Parathyroid adenoma (tissue), 2 donors: Measurements from ENCODE around the gene ADGRG6.

Experiments used
- H2AFZ ChIP-seq: fragments of 300-600 bp; sonication (generic); one replicate; pipeline ENCODE4 v1.7.0; 2017; ENCODE audit warnings: antibody characterized with exemption, mild to moderate bottlenecking
- H3K27ac ChIP-seq: fragments of 300-600 bp; sonication (generic); one replicate; pipeline ENCODE4 v1.7.0; 2017
- H3K27me3 ChIP-seq: fragments of 300-600 bp; sonication (generic); one replicate; pipeline ENCODE4 v1.7.0; 2017; ENCODE audit warnings: low read length; ENCODE audit not compliant: control insufficient read depth, insufficient read depth
- H3K36me3 ChIP-seq: fragments of 300-600 bp; sonication (generic); one replicate; pipeline ENCODE4 v1.7.0; 2017; ENCODE audit warnings: low read length; ENCODE audit not compliant: control insufficient read depth, insufficient read depth
- H3K4me1 ChIP-seq: fragments of 300-600 bp; sonication (generic); one replicate; pipeline ENCODE4 v1.7.0; 2017; ENCODE audit warnings: control low read depth
- H3K4me2 ChIP-seq: fragments of 300-600 bp; sonication (generic); one replicate; pipeline ENCODE4 v1.7.0; 2017; ENCODE audit warnings: low read length
- H3K4me3 ChIP-seq: fragments of 300-600 bp; sonication (generic); one replicate; pipeline ENCODE4 v1.7.0; 2017; ENCODE audit warnings: low read depth, low read length
- H3K79me2 ChIP-seq: fragments of 300-600 bp; sonication (generic); one replicate; pipeline ENCODE4 v1.7.0; 2017; ENCODE audit warnings: control low read depth
- H3K9ac ChIP-seq: fragments of 300-600 bp; sonication (generic); one replicate; pipeline ENCODE4 v1.7.0; 2017; ENCODE audit warnings: mild to moderate bottlenecking
- H3K9me3 ChIP-seq: fragments of 300-600 bp; sonication (generic); one replicate; pipeline ENCODE4 v1.7.0; 2017; ENCODE audit warnings: low read length; ENCODE audit not compliant: control insufficient read depth
- TF ChIP-seq, protein P1 (sequence below): fragments of 300-600 bp; sonication (generic); IDR thresholded peaks from one replicate; pipeline ENCODE4 v1.7.0; 2017; ENCODE audit warnings: antibody characterized with exemption, mild to moderate bottlenecking
- donor health status: primary hyperparathyroidism.

Gene ADGRG6

GRCh38 chr6:142443532-142443931 lies 141.7 kb downstream of the ADGRG6 start:
- Histone ChIP-seq H3K36me3 (no peaks in the 10 kb centered on the region), H3K9me3 (no peaks in the 10 kb centered on the region), H3K79me2 (no peaks in the 10 kb centered on the region), H3K27ac (no peak overlapping the region), H2AFZ (no peak overlapping the region), H3K4me3 (no peak overlapping the region), H3K27me3 (no peaks in the 10 kb centered on the region), H3K4me2 (no peak overlapping the region), H3K4me1 (no peaks in the 10 kb centered on the region), H3K9ac (no peak overlapping the region)
- TF ChIP-seq, protein P1, sequence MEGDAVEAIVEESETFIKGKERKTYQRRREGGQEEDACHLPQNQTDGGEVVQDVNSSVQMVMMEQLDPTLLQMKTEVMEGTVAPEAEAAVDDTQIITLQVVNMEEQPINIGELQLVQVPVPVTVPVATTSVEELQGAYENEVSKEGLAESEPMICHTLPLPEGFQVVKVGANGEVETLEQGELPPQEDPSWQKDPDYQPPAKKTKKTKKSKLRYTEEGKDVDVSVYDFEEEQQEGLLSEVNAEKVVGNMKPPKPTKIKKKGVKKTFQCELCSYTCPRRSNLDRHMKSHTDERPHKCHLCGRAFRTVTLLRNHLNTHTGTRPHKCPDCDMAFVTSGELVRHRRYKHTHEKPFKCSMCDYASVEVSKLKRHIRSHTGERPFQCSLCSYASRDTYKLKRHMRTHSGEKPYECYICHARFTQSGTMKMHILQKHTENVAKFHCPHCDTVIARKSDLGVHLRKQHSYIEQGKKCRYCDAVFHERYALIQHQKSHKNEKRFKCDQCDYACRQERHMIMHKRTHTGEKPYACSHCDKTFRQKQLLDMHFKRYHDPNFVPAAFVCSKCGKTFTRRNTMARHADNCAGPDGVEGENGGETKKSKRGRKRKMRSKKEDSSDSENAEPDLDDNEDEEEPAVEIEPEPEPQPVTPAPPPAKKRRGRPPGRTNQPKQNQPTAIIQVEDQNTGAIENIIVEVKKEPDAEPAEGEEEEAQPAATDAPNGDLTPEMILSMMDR = no peak

- Histone ChIP-seq H3K9me3 (no peaks in the 10 kb centered on the region), H3K4me2 (no peak overlapping the region), H3K36me3 (no peaks in the 10 kb centered on the region), H3K79me2 (no peaks in the 10 kb centered on the region), H3K27me3 (no peaks in the 10 kb centered on the region), H3K4me3 (no peak overlapping the region), H3K27ac (no peak overlapping the region), H2AFZ (no peak overlapping the region), H3K9ac (no peak overlapping the region), H3K4me1 (no peaks in the 10 kb centered on the region)
- TF ChIP-seq, protein P1 = no peak
These were observed 142.6 kb downstream of the ADGRG6 start for GRCh38 chr6:142444376-142444775.

DNA sequence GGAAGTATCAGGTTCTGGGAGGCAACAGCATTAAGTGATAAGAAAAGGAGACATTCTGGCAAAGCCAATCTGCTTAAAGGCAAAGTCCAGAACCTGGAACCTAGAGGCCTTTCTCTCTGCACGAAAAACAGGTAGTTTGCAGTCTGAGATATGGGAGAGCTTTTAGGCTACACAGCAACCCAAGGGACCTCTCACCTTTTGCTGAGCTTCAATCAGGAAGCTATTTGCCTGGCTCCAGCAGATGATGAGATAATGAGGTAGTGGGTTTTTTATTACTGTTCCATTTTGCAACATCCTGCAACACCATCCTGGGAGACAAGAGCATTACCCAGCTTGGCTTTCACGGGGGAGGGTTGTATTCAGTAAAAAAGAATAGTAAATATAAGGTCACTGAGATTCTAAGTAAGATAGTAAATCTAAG lies 143.1 kb downstream of the ADGRG6 start:
- H3K79me2 ChIP-seq = no peaks in the 10 kb centered on the region
- H3K36me3 ChIP-seq = no peaks in the 10 kb centered on the region
- no peak overlapping the region for H3K4me3 ChIP-seq
- no peak overlapping the region for H2AFZ ChIP-seq
- no peak overlapping the region for H3K9ac ChIP-seq
- TF ChIP-seq, protein P1 = no peak
- H3K27ac ChIP-seq = no peak overlapping the region
- no peaks in the 10 kb centered on the region for H3K4me1 ChIP-seq
- no peaks in the 10 kb centered on the region for H3K27me3 ChIP-seq
- no peak overlapping the region for H3K4me2 ChIP-seq
- no peaks in the 10 kb centered on the region for H3K9me3 ChIP-seq

GRCh38 chr6:142446168-142446567 lies 144.4 kb downstream of the ADGRG6 start:
- Histone ChIP-seq H3K9ac (no peak overlapping the region), H3K4me1 (no peaks in the 10 kb centered on the region)
- TF ChIP-seq, protein P1 = no peak

GRCh38 chr6:142446576-142446975 lies 144.8 kb downstream of the ADGRG6 start:
- H3K27me3 ChIP-seq = no peaks in the 10 kb centered on the region
- H3K4me2 ChIP-seq = no peak overlapping the region
- H3K27ac ChIP-seq = no peak overlapping the region
- H3K4me1 ChIP-seq = no peaks in the 10 kb centered on the region
- no peak overlapping the region for H3K9ac ChIP-seq
- no peak overlapping the region for H3K4me3 ChIP-seq
- H2AFZ ChIP-seq = no peak overlapping the region
- TF ChIP-seq, protein P1 = no peak
- H3K79me2 ChIP-seq = no peaks in the 10 kb centered on the region
- no peaks in the 10 kb centered on the region for H3K36me3 ChIP-seq
- no peaks in the 10 kb centered on the region for H3K9me3 ChIP-seq

More at GRCh38 chr6:142446168-142446567, 144.4 kb downstream of the ADGRG6 start:
- no peaks in the 10 kb centered on the region for H3K27me3 ChIP-seq
- H3K4me3 ChIP-seq = no peak overlapping the region
- no peaks in the 10 kb centered on the region for H3K9me3 ChIP-seq
- H3K27ac ChIP-seq = no peak overlapping the region
- no peak overlapping the region for H2AFZ ChIP-seq
- H3K4me2 ChIP-seq = no peak overlapping the region
- H3K79me2 ChIP-seq = no peaks in the 10 kb centered on the region
- no peaks in the 10 kb centered on the region for H3K36me3 ChIP-seq
